Activated B cell treated with CpG ODN at 0.5 μM for 24 hours (primary cell): ENCODE data around the gene CD300H. TPM values are rescaled to one million over a fixed set of nuclear protein-coding genes. Genes with fewer than 3 reads are reported as not detected.

Source experiments
- ATAC-seq: fragments of 200-7000 bp; cut with Tn5 transposase; one replicate; pipeline ENCODE4 v1.10.0; 2021; ENCODE audit warnings: low read depth, mild to moderate bottlenecking, moderate library complexity
- CTCF ChIA-PET: fragments of 350-600 bp; sonication (Branson Sonifier 250); formaldehyde crosslinking; loops from one replicate; lab custom pipeline; 2021; ENCODE audit warnings: antibody characterized with exemption; lab: Charles Lee
- POLR2A ChIA-PET: fragments of 350-600 bp; sonication (Branson Sonifier 250); formaldehyde crosslinking; loops from one replicate; lab custom pipeline; 2021; ENCODE audit warnings: antibody characterized with exemption; lab: Charles Lee
- DNase-seq: peaks from one replicate; pipeline ENCODE4 v3.0.0; 2022
- H3K27ac Mint-ChIP-seq: one replicate; pipeline ENCODE4 v1.8.0; 2020; ENCODE audit warnings: mixed read lengths
- H3K27me3 Mint-ChIP-seq: one replicate; pipeline ENCODE4 v1.8.0; 2021; ENCODE audit warnings: mixed read lengths
- H3K36me3 Mint-ChIP-seq: one replicate; pipeline ENCODE4 v1.8.0; 2021; ENCODE audit warnings: low read depth, mixed read lengths
- H3K4me1 Mint-ChIP-seq: one replicate; pipeline ENCODE4 v1.8.0; 2021; ENCODE audit warnings: mixed read lengths
- H3K4me3 Mint-ChIP-seq: one replicate; pipeline ENCODE4 v1.8.0; 2020; ENCODE audit warnings: mild to moderate bottlenecking, mixed read lengths
- H3K9me3 Mint-ChIP-seq: one replicate; pipeline ENCODE4 v1.8.0; 2020; ENCODE audit warnings: mixed read lengths
- intact Hi-C: fragments of 100-400 bp; cut with micrococcal nuclease; formaldehyde crosslinking; loops from one replicate; pipeline ENCODE4 v1.15.1; 2024
- total RNA-seq: library from RNA; stranded (reverse); gene quantifications from 2 replicates; pipeline ENCODE4 v1.2.3, GENCODE V29; 2022
- TF ChIP-seq, protein P1 (sequence below): fragments of 200-600 bp; IDR thresholded peaks from one replicate; pipeline ENCODE4 v1.8.0; 2022; ENCODE audit warnings: antibody characterized with exemption, mild to moderate bottlenecking

CD300H gene
- total RNA-seq, 1 donor from 2014 or later: not detected

DNA sequence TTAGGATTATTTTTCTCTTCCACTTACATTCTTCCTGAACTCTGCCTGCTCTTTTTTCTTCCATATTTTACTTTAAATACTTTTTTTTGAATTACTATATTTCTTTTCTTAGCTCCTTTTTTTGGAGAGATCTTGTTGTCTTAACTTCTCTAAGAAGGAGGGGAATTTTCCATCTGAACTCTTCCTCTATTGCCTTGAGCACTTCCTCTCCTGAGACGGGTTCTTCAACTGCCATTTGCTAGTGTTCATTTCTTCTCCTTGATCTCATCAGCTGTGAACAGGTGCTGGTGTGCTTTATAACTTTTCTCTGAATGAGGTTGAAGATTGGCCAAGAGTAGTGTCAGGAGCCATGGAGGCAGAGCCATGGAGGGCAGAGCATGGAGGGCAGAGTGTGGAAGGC, 39.9 kb upstream of the CD300H start:
- Mint-ChIP-seq H3K4me1 (peaks cover 28% of the 10 kb centered on the region), H3K27ac (no peak overlapping the region), H3K36me3 (no peaks in the 10 kb centered on the region), H3K4me3 (no peak overlapping the region), H3K9me3 (peaks cover 5% of the 10 kb centered on the region), H3K27me3 (peaks cover 4% of the 10 kb centered on the region)
- ChIA-PET CTCF (no interaction called here), POLR2A (no interaction called here)
- no peak for ATAC-seq
- no peak for DNase-seq
- TF ChIP-seq, protein P1, sequence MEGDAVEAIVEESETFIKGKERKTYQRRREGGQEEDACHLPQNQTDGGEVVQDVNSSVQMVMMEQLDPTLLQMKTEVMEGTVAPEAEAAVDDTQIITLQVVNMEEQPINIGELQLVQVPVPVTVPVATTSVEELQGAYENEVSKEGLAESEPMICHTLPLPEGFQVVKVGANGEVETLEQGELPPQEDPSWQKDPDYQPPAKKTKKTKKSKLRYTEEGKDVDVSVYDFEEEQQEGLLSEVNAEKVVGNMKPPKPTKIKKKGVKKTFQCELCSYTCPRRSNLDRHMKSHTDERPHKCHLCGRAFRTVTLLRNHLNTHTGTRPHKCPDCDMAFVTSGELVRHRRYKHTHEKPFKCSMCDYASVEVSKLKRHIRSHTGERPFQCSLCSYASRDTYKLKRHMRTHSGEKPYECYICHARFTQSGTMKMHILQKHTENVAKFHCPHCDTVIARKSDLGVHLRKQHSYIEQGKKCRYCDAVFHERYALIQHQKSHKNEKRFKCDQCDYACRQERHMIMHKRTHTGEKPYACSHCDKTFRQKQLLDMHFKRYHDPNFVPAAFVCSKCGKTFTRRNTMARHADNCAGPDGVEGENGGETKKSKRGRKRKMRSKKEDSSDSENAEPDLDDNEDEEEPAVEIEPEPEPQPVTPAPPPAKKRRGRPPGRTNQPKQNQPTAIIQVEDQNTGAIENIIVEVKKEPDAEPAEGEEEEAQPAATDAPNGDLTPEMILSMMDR: no peak
- intact Hi-C loops: no loop called here

DNA sequence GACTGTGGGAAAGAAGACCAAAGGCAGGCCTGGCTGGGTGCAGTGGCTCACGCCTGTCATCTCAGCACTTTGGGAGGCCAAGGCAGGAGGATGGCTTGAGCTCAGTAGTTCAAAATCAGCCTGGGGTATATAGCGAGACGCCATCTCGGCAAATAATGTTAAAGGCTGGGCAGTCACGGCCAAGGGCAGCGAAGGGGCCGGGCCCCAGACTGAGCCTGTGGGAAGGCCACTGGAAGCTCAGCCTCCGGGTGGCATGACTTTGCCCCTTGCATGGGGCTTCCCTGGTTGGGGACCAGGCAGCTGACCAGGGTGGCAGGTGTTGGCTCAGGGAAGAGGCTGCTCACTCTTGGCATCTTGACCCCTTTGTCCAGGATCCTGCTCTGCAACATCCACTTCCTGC, 38.7 kb upstream of the CD300H start:
- DNase-seq (no peak), ATAC-seq (no peak)
- Mint-ChIP-seq H3K4me1 (peaks cover 27% of the 10 kb centered on the region), H3K27me3 (peaks cover 8% of the 10 kb centered on the region), H3K36me3 (no peaks in the 10 kb centered on the region), H3K27ac (no peak overlapping the region), H3K4me3 (no peak overlapping the region), H3K9me3 (peaks cover 5% of the 10 kb centered on the region)
- POLR2A ChIA-PET: no interaction called here
- CTCF ChIA-PET: no interaction called here
- intact Hi-C loops: no loop called here
- TF ChIP-seq, protein P1: no peak

DNA sequence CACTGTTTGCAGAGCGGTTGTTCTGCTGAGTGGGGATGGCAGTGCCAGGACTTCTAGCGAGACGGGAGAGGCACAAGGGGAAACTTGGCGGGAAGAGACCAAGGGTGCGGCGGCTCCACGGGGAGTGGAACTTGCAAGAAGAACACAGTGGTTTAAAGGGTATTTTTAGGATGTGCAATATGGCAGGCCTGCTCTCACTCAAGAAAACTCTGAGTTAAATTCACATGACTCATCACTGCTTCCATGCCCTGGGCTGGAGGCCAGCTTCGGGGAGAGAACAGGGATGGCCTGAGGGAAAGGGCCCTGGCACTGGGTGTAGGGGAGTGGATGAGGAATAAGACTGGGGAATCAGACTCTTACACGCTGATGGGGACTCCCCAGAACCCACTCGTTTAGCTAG, 38.1 kb upstream of the CD300H start:
- Mint-ChIP-seq H3K27me3 (peaks cover 8% of the 10 kb centered on the region), H3K27ac (no peak overlapping the region), H3K9me3 (peaks cover 5% of the 10 kb centered on the region), H3K4me3 (no peak overlapping the region), H3K4me1 (peaks cover 27% of the 10 kb centered on the region), H3K36me3 (no peaks in the 10 kb centered on the region)
- ChIA-PET CTCF (no interaction called here), POLR2A (no interaction called here)
- no peak for DNase-seq
- TF ChIP-seq, protein P1: no peak
- intact Hi-C loops: loop anchor here (2.0 kb wide), 1 partner anchor 35 kb away; no protein-coding TSS in a partner anchor
- ATAC-seq: no peak

DNA sequence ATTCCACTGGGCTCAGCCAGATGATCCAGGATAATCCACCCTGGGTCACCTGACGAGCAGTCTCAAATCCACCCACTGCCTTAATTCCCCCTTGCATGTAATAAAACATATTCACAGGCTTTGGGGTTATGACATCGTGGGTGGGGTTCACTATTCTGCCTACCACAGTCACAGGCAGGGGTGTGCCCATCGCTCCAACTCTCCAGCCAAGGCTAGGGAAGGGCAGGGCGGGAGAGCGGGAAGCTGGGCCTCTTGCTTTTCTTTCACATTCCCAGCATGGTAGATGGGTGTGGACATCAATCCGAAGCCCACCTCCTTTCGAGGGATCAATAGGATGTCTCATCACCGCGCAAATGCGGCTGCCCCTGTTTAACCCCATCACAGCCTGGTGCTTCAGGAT, 37.5 kb upstream of the CD300H start:
- Mint-ChIP-seq H3K4me1 (peaks cover 32% of the 10 kb centered on the region), H3K9me3 (peaks cover 5% of the 10 kb centered on the region), H3K27ac (no peak overlapping the region), H3K27me3 (peaks cover 8% of the 10 kb centered on the region), H3K36me3 (no peaks in the 10 kb centered on the region), H3K4me3 (no peak overlapping the region)
- POLR2A ChIA-PET: interaction anchor here (0.8 to 2.2 kb wide), 2 partner anchors 35 to 37 kb away, joined by 3 to 14 read pairs; no protein-coding TSS in a partner anchor
- CTCF ChIA-PET: interaction anchor here (1.3 to 1.5 kb wide), 2 partner anchors 148 to 226 kb away, joined by 4 to 5 read pairs; no protein-coding TSS in a partner anchor
- TF ChIP-seq, protein P1: no peak
- intact Hi-C loops: loop anchor here (2.0 to 5.0 kb wide), 2 partner anchors 36 to 147 kb away; no protein-coding TSS in a partner anchor
- no peak for DNase-seq
- ATAC-seq: no peak

DNA sequence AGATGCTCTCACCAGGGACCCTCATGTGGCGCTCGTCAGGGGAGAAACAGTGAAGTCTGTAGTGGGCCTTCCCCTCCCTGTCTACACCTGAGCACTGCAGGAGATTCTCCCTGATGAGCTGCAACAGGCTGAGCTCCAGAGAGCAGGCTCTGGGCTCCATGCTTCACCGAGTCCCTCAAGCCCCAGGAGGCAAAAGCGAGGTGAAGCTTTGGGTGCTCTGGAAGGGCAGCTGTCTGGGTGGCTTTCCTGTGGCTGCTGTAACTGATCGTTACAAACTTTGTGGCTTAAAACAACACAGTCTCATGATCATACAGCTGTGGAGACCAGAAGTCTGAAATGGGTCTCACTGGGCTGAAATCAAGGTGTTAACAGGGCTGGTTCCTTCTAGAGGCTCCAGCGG, 36.9 kb upstream of the CD300H start:
- peaks cover 8% of the 10 kb centered on the region for H3K27me3 Mint-ChIP-seq
- peaks cover 37% of the 10 kb centered on the region for H3K4me1 Mint-ChIP-seq
- intact Hi-C loops: loop anchor here (2.0 to 5.0 kb wide), 2 partner anchors 37 to 147 kb away; no protein-coding TSS in a partner anchor
- H3K4me3 Mint-ChIP-seq: peak overlapping the region; percentile 13
- no peak overlapping the region for H3K27ac Mint-ChIP-seq
- no peaks in the 10 kb centered on the region for H3K36me3 Mint-ChIP-seq
- DNase-seq (no peak), ATAC-seq (peak; percentile 88)
- CTCF ChIA-PET: interaction anchor here (0.7 to 1.5 kb wide), 5 partner anchors 38 to 225 kb away, joined by 3 to 5 read pairs (median 4); no protein-coding TSS in a partner anchor
- TF ChIP-seq, protein P1: no peak
- POLR2A ChIA-PET: interaction anchor here (0.8 to 2.2 kb wide), 2 partner anchors 36 to 38 kb away, joined by 3 to 14 read pairs; no protein-coding TSS in a partner anchor
- peaks cover 5% of the 10 kb centered on the region for H3K9me3 Mint-ChIP-seq
